HepG2 (cell line): Measurements from ENCODE around the gene OR8A1. TPM values are rescaled to one million over a fixed set of nuclear protein-coding genes. Genes with fewer than 3 reads are reported as not detected.

Experiments used
- ATAC-seq: fragments of 200-7000 bp; cut with Tn5 transposase; 3 replicates; pipeline ENCODE4 v1.9.1; 2020; ENCODE audit warnings: mild to moderate bottlenecking, moderate library complexity
- BruUV-seq: library from RNA; stranded (reverse); fragments of 400-500 nt; replicated peaks from 2 replicates; lab custom pipeline; 2021; lab: Mats Ljungman, UMichigan
- CTCF ChIA-PET: fragments of 300-600 bp; formaldehyde crosslinking; extraction: SDS; loops from one replicate; lab custom pipeline; 2021; ENCODE audit warnings: low total read pairs, inconsistent platforms, low intra/inter-chr PET ratio; lab: Yijun Ruan, JAX
- POLR2A ChIA-PET: fragments of 350-600 bp; sonication (Branson Sonifier 250); formaldehyde crosslinking; loops from one replicate; lab custom pipeline; 2020; ENCODE audit warnings: antibody characterized with exemption, inconsistent platforms; lab: Yijun Ruan, JAX
- DNase-seq: peaks from one replicate; pipeline ENCODE4 v3.0.0-alpha.2; 2015; ENCODE audit warnings: low spot score
- FAIRE-seq: peaks from 3 replicates; lab custom pipeline; 2011; peaks lifted over from hg19 to GRCh38; lab: Jason Lieb, UNC
- H2AFZ ChIP-seq: one replicate; pipeline ENCODE4 v1.6.1; 2011; ENCODE audit warnings: low read length, inconsistent platforms
- H3K27ac ChIP-seq: fragments of 300-600 bp; 3 replicates; pipeline ENCODE4 v1.8.0; 2011; ENCODE audit warnings: mixed run types, mild to moderate bottlenecking, mixed read lengths, low read length, inconsistent platforms; ENCODE audit not compliant: insufficient read depth; ENCODE audit errors: extremely low read length
- H3K27me3 ChIP-seq, 2 experiments: fragments of 200-600 bp in 1 of 2; 2 replicates in 1 of 2; 3 replicates in 1 of 2; pipeline versions ENCODE4 v1.6.0 to v1.8.0; 2011; ENCODE audit warnings: low read length in 2 of 2, mild to moderate bottlenecking in 2 of 2, moderate library complexity in 2 of 2, inconsistent platforms in 1 of 2; ENCODE audit not compliant: insufficient read depth in 2 of 2, control insufficient read depth in 1 of 2
- H3K36me3 ChIP-seq, 2 experiments: fragments of 200-600 bp in 1 of 2; replicated peaks in 1 of 2; 2 replicates in 1 of 2; 3 replicates in 1 of 2; pipeline versions ENCODE4 v1.5.1 to v1.8.0; 2011; ENCODE audit warnings: low read length in 2 of 2, inconsistent platforms in 1 of 2; ENCODE audit not compliant: insufficient read depth in 2 of 2, control insufficient read depth in 1 of 2
- H3K4me1 ChIP-seq: 2 replicates; pipeline ENCODE4 v1.5.1; 2012; ENCODE audit warnings: low read length, inconsistent platforms; ENCODE audit not compliant: insufficient read depth
- H3K4me2 ChIP-seq: 2 replicates; pipeline ENCODE4 v1.6.0; 2011; ENCODE audit warnings: low read depth, low read length, inconsistent platforms
- H3K4me3 ChIP-seq, 3 experiments: fragments of 200-600 bp in 1 of 3; sonication (generic), shearing (Covaris generic) in 1 of 3; replicated peaks in 1 of 3; 2 replicates each; pipeline ENCODE4 v1.5.1; 2011 to 2016; ENCODE audit warnings: low read length in 3 of 3, inconsistent platforms in 2 of 3, low read depth in 2 of 3, mild to moderate bottlenecking in 2 of 3, control low read depth in 1 of 3, mixed read lengths in 1 of 3; ENCODE audit not compliant: insufficient read depth in 1 of 3
- H3K79me2 ChIP-seq: one replicate; pipeline ENCODE4 v1.6.1; 2011; ENCODE audit warnings: low read length, inconsistent platforms; ENCODE audit not compliant: insufficient read depth
- H3K9ac ChIP-seq: 2 replicates; pipeline ENCODE4 v1.6.0; 2011; ENCODE audit warnings: mild to moderate bottlenecking, low read depth, low read length, inconsistent platforms; ENCODE audit not compliant: insufficient read depth
- H3K9me3 ChIP-seq: 2 replicates; pipeline ENCODE4 v1.5.1; 2012; ENCODE audit warnings: mild to moderate bottlenecking, low read length
- H4K20me1 ChIP-seq: 2 replicates; pipeline ENCODE4 v1.6.0; 2011; ENCODE audit warnings: inconsistent platforms, mild to moderate bottlenecking, low read length, moderate library complexity; ENCODE audit not compliant: insufficient read depth
- ATRX ChIP-seq: sonication (generic); formaldehyde crosslinking; IDR thresholded peaks from 2 replicates; pipeline ENCODE4 v1.4.0; 2020; ENCODE audit warnings: missing genetic modification reagents, borderline replicate concordance
- BRCA1 ChIP-seq: sonication (generic); formaldehyde crosslinking; IDR thresholded peaks from 2 replicates; pipeline ENCODE4 v1.4.0; 2020; ENCODE audit warnings: missing genetic modification reagents
- MLLT10 ChIP-seq: sonication (generic); formaldehyde crosslinking; IDR thresholded peaks from 2 replicates; pipeline ENCODE4 v1.4.0; 2020; ENCODE audit warnings: missing genetic modification reagents
- MZF1 ChIP-seq: sonication (generic); formaldehyde crosslinking; IDR thresholded peaks from 2 replicates; pipeline ENCODE4 v1.8.1; 2023; ENCODE audit warnings: mild to moderate bottlenecking, missing genetic modification reagents, borderline replicate concordance
- RFXAP ChIP-seq: sonication (generic); formaldehyde crosslinking; IDR thresholded peaks from 2 replicates; pipeline ENCODE4 v1.4.0; 2020; ENCODE audit warnings: missing genetic modification reagents, borderline replicate concordance
- SOX6 ChIP-seq, 2 experiments: fragments of 450-650 bp in 1 of 2; sonication (generic) in 1 of 2; formaldehyde crosslinking in 1 of 2; IDR thresholded peaks; 2 replicates each; pipeline versions ENCODE4 v1.4.0 to v1.6.1; 2017 to 2020; ENCODE audit warnings: antibody characterized with exemption in 1 of 2, mild to moderate bottlenecking in 1 of 2, missing genetic modification reagents in 1 of 2
- TOE1 ChIP-seq: sonication (generic); formaldehyde crosslinking; IDR thresholded peaks from 2 replicates; pipeline ENCODE4 v1.4.0; 2020; ENCODE audit warnings: mild to moderate bottlenecking, missing genetic modification reagents
- ZNF160 ChIP-seq: sonication (generic); formaldehyde crosslinking; IDR thresholded peaks from 2 replicates; pipeline ENCODE4 v1.8.0; 2022; ENCODE audit warnings: mild to moderate bottlenecking, inconsistent platforms, missing genetic modification reagents
- ZNF326 ChIP-seq: sonication (generic); formaldehyde crosslinking; IDR thresholded peaks from 2 replicates; pipeline ENCODE4 v1.4.0; 2020; ENCODE audit warnings: missing genetic modification reagents, borderline replicate concordance
- ZNF333 ChIP-seq: sonication (generic); formaldehyde crosslinking; IDR thresholded peaks from 2 replicates; pipeline ENCODE4 v1.4.0; 2020; ENCODE audit warnings: mild to moderate bottlenecking, missing genetic modification reagents, borderline replicate concordance
- ZNF792 ChIP-seq: IDR thresholded peaks from 2 replicates; pipeline ENCODE4 v1.6.1; 2016
- WGBS: methylation state at CpG from one replicate; pipeline ENCODE4 v1.1.6; 2017; ENCODE audit warnings: low lambda C conversion rate; 5-methylcytosine and 5-hydroxymethylcytosine counted together
- in situ Hi-C: cut with HindIII; loops from 2 replicates; pipeline ENCODE4 v1.10.0; 2017; ENCODE audit warnings: low pct_unique_long_range_greater_than_20kb; ENCODE audit not compliant: extremely low pct_ligation_motif_present
- intact Hi-C: fragments of 100-400 bp; cut with micrococcal nuclease; formaldehyde crosslinking; loops from one replicate; pipeline ENCODE4 v1.10.0; 2022; ENCODE audit not compliant: unreplicated experiment
- polyA plus RNA-seq, 8 experiments: library from polyadenylated mRNA; depleted of rRNA in 3 of 8; stranded (reverse) in 7 of 8; unstranded in 1 of 8; fragments of >200 nt; fragmentation: Illumina TruSeq in 4 of 8; extraction: Trizol in 4 of 8; gene quantifications; 2 replicates each; pipeline versions ENCODE4 v1.2.1 to v1.2.3, GENCODE V29; 2011 to 2016; ENCODE audit warnings: low read depth in 4 of 8, missing spikeins in 1 of 8, mixed read lengths in 1 of 8; ENCODE audit not compliant: insufficient read depth in 1 of 8
- total RNA-seq, 5 experiments: library from RNA; depleted of rRNA; stranded (reverse); fragments of >200 nt; fragmentation: Illumina TruSeq; extraction: Trizol; gene quantifications; 2 replicates each; pipeline ENCODE4 v1.2.3, GENCODE V29; 2016; ENCODE audit warnings: low read depth in 1 of 5
- TF ChIP-seq, protein P1 (sequence below): sonication (generic); formaldehyde crosslinking; IDR thresholded peaks from 2 replicates; pipeline ENCODE4 v1.5.0; 2020; ENCODE audit warnings: mild to moderate bottlenecking, missing genetic modification reagents, borderline replicate concordance
- TF ChIP-seq, protein P2 (sequence below): sonication (generic); formaldehyde crosslinking; IDR thresholded peaks from 2 replicates; pipeline ENCODE4 v1.4.0; 2020; ENCODE audit warnings: mild to moderate bottlenecking, missing genetic modification reagents
- TF ChIP-seq, protein P3 (sequence below): IDR thresholded peaks from 2 replicates; pipeline ENCODE4 v1.6.1; 2012; ENCODE audit warnings: low read length, improper control_type of control experiment

OR8A1 gene
- total and polyA plus RNA-seq, 2 of the 13 experiments (the other 11 are each of a cell fraction or from before 2014, with no cell fraction given), result not detected

DNA sequence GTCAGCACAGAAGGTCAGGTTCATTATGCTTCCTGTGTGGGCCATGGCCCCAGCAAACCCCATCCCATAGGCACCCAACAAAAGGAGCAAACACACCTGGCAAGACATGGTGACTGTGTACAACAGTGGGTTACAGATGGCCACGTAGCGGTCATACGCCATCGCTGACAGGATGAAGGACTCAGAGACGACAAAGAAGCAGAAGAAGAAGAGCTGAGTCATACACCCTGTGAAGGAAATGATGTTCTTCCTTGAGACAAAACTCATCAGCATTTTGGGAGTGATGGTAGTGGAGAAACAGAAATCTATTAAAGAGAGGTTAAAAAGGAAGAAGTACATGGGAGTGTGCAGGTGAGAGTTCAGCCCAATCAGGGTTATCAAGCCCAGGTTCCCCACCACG, 26.7 kb upstream of the OR8A1 start:
- Histone ChIP-seq H3K4me1 (no peaks in the 10 kb centered on the region), H3K9me3 (no peaks in the 10 kb centered on the region), H3K27ac (no peak overlapping the region), H3K79me2 (no peaks in the 10 kb centered on the region), H3K27me3 (no peaks in the 10 kb centered on the region), H3K36me3 (no peaks in the 10 kb centered on the region), H2AFZ (no peak overlapping the region), H3K4me2 (no peak overlapping the region), H3K4me3 (no peak overlapping the region), H4K20me1 (no peaks in the 10 kb centered on the region), H3K9ac (no peak overlapping the region)
- DNase-seq (no peak), FAIRE-seq (no peak), ATAC-seq (no peak)
- intact Hi-C loops, result no loop called here
- BruUV-seq, result no TSS peak
- in situ Hi-C loops, result no loop called here
- POLR2A ChIA-PET, result no interaction called here
- under 1% methylated on average over 6 of the region's 6 CpGs for WGBS
- TF ChIP-seq, protein P1, sequence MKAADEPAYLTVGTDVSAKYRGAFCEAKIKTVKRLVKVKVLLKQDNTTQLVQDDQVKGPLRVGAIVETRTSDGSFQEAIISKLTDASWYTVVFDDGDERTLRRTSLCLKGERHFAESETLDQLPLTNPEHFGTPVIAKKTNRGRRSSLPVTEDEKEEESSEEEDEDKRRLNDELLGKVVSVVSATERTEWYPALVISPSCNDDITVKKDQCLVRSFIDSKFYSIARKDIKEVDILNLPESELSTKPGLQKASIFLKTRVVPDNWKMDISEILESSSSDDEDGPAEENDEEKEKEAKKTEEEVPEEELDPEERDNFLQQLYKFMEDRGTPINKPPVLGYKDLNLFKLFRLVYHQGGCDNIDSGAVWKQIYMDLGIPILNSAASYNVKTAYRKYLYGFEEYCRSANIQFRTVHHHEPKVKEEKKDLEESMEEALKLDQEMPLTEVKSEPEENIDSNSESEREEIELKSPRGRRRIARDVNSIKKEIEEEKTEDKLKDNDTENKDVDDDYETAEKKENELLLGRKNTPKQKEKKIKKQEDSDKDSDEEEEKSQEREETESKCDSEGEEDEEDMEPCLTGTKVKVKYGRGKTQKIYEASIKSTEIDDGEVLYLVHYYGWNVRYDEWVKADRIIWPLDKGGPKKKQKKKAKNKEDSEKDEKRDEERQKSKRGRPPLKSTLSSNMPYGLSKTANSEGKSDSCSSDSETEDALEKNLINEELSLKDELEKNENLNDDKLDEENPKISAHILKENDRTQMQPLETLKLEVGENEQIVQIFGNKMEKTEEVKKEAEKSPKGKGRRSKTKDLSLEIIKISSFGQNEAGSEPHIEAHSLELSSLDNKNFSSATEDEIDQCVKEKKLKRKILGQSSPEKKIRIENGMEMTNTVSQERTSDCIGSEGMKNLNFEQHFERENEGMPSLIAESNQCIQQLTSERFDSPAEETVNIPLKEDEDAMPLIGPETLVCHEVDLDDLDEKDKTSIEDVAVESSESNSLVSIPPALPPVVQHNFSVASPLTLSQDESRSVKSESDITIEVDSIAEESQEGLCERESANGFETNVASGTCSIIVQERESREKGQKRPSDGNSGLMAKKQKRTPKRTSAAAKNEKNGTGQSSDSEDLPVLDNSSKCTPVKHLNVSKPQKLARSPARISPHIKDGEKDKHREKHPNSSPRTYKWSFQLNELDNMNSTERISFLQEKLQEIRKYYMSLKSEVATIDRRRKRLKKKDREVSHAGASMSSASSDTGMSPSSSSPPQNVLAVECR (CRISPR knock-in tag), result no peak
- TF ChIP-seq ATRX (CRISPR knock-in tag), result no peak
- TF ChIP-seq ZNF160, result no peak
- no peak for TF ChIP-seq TOE1 (CRISPR knock-in tag)
- no peak for TF ChIP-seq ZNF333 (CRISPR knock-in tag)
- no peak for TF ChIP-seq ZNF326 (CRISPR knock-in tag)
- TF ChIP-seq, protein P2, sequence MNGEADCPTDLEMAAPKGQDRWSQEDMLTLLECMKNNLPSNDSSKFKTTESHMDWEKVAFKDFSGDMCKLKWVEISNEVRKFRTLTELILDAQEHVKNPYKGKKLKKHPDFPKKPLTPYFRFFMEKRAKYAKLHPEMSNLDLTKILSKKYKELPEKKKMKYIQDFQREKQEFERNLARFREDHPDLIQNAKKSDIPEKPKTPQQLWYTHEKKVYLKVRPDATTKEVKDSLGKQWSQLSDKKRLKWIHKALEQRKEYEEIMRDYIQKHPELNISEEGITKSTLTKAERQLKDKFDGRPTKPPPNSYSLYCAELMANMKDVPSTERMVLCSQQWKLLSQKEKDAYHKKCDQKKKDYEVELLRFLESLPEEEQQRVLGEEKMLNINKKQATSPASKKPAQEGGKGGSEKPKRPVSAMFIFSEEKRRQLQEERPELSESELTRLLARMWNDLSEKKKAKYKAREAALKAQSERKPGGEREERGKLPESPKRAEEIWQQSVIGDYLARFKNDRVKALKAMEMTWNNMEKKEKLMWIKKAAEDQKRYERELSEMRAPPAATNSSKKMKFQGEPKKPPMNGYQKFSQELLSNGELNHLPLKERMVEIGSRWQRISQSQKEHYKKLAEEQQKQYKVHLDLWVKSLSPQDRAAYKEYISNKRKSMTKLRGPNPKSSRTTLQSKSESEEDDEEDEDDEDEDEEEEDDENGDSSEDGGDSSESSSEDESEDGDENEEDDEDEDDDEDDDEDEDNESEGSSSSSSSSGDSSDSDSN (CRISPR knock-in tag), result no peak
- no peak for TF ChIP-seq BRCA1 (CRISPR knock-in tag)
- TF ChIP-seq, protein P3, sequence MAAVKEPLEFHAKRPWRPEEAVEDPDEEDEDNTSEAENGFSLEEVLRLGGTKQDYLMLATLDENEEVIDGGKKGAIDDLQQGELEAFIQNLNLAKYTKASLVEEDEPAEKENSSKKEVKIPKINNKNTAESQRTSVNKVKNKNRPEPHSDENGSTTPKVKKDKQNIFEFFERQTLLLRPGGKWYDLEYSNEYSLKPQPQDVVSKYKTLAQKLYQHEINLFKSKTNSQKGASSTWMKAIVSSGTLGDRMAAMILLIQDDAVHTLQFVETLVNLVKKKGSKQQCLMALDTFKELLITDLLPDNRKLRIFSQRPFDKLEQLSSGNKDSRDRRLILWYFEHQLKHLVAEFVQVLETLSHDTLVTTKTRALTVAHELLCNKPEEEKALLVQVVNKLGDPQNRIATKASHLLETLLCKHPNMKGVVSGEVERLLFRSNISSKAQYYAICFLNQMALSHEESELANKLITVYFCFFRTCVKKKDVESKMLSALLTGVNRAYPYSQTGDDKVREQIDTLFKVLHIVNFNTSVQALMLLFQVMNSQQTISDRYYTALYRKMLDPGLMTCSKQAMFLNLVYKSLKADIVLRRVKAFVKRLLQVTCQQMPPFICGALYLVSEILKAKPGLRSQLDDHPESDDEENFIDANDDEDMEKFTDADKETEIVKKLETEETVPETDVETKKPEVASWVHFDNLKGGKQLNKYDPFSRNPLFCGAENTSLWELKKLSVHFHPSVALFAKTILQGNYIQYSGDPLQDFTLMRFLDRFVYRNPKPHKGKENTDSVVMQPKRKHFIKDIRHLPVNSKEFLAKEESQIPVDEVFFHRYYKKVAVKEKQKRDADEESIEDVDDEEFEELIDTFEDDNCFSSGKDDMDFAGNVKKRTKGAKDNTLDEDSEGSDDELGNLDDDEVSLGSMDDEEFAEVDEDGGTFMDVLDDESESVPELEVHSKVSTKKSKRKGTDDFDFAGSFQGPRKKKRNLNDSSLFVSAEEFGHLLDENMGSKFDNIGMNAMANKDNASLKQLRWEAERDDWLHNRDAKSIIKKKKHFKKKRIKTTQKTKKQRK, result no peak
- no peak for TF ChIP-seq MLLT10 (CRISPR knock-in tag)
- no peak for TF ChIP-seq ZNF792 (CRISPR knock-in tag)
- TF ChIP-seq RFXAP (CRISPR knock-in tag), result no peak
- no peak for TF ChIP-seq MZF1 (CRISPR knock-in tag)
- TF ChIP-seq SOX6 (IDR thresholded peaks at IDR 0.05), result no peak
- TF ChIP-seq SOX6 (CRISPR knock-in tag; IDR thresholded peaks at IDR 0.05), result no peak
- CTCF ChIA-PET, result no interaction called here
